Stimulated activated CD8-positive, alpha-beta memory T cell treated with anti-CD3 and anti-CD28 coated beads, Interleukin-7, amount 100 ng/mL, for 48 hours (primary cell): ENCODE results near the gene DNAI1.
"Not testable (repeated sequence)": the region's sequence is repeated elsewhere in the genome, so short reads cannot be mapped to it uniquely, and the experiment has no call there.

ENCODE experiments used
- DNase-seq, 2 donors: peaks; one replicate each; pipeline ENCODE4 v3.0.0-alpha.2; 2020; ENCODE audit warnings: low read depth in 1 of 2; ENCODE audit errors: extremely low read depth in 1 of 2

Gene DNAI1

GRCh38 chr9:34450644-34451043, 8.0 kb upstream of the DNAI1 start:
- no peak for DNase-seq

DNA sequence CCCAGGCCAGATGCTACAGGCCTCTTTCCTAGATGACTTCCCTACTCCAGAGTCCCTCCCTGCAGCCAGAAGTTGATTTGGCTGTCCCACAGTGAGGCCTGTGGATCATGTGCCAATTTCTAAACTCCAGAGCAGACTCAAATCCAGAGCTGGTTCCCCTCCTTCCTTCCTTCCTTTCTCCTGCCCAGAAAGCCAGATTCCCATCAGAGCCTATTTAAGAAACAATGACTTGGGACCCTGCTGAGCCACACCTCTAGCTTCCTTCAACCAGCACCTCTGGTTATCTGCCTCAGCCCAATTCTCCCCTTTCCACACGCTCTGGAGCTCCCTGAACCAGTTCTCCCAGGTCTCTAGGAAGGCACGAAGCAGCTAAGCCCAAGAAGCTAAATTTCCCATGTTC, 7.5 kb upstream of the DNAI1 start:
- no peak for DNase-seq

DNA sequence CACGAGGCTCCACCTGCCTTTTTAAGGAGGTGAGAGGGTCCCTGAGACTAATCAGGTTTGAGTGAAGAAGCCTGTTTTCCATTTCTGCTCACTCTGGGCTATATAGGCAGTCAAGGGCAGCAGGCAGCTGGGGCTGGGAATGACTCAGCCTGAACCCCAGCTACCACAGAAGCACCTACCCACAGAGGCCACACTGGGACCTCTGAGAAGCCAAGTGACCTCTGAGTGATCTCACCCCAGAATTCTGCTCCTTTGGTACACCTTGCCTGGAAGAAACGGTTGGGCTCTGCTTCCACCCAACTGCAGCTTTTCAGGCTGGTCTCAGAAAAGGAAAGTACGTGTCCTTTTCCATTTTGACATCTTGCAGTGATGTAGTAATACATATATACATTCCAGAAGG, 7.1 kb upstream of the DNAI1 start:
- DNase-seq, result peak in 1 of 2 donors; percentile 30

GRCh38 chr9:34452568-34452967, 6.0 kb upstream of the DNAI1 start:
- DNase-seq, result no peak

GRCh38 chr9:34454571-34455065, 4.0 kb upstream of the DNAI1 start:
- DNase-seq, result peak in 1 of 2 donors; percentile 47

DNA sequence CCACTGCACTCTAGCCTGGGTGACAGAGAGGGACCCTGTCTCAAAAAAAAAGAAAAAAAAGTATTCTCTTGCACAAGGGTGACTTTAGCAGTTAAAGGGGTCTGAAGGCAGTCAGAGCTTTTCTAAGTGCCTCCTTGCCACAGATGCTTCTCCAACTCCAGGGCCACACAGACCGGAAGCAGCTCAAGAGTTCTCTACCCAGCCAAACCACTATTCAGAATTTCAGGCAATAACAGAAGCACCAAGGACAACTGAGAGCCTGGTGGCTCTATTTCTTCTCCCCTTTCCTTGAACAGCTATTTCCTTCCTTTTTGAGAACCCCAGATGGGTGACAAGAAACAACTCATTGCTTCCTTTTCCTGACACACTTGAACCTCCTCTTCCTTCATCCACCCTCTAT, 2.5 kb upstream of the DNAI1 start:
- no peak for DNase-seq

GRCh38 chr9:34456746-34457145, 1.9 kb upstream of the DNAI1 start:
- no peak for DNase-seq

GRCh38 chr9:34457266-34458012, 1.2 kb upstream of the DNAI1 start:
- DNase-seq, result no peak

DNA sequence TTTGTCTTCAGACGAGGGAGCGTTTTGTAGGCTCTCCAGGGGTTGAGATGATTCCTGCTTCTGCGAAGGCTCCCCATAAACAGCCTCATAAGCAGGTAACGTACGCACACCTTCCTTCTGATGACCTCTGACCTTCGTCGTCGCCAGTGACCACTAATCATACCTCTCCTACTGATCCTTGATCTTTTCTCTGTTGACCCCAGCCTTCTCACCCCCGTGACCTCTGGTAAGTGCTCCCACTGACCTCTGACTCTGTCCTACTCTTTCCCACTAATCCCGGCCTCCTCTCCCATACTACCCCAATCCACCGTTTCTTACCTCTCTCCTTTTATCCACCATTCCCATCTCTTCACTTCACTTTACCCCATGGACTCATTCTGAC, 345 bp downstream of the DNAI1 start:
- DNase-seq, result no peak

DNA sequence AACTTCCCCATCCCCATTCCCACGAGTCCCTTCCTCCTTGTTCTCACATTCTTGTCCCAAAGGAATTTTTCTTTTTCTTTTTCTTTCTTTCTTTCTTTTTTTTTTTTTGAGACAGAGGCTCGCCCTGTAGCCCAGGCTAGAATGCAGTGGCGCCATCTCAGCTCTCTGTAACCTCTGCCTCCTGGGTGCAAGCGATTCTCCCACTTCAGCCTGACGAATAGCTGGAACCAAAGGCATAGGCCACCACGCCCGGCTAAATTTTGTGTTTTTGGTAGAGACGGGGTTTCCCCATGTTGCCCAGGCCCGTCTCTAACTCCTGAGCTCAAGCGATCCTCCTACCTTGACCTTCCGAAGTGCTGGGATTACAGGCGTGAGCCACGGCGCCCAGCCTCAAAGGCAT, 751 bp downstream of the DNAI1 start:
- no peak for DNase-seq

GRCh38 chr9:34459941-34460340, 1.3 kb downstream of the DNAI1 start:
- DNase-seq, result no peak

GRCh38 chr9:34463098-34463900, 4.7 kb downstream of the DNAI1 start:
- peak in 1 of 2 donors; percentile 70 for DNase-seq

- no peak for DNase-seq
Observed at GRCh38 chr9:34463901-34464232, 5.3 kb downstream of the DNAI1 start.

- DNase-seq, result no peak
Observed at GRCh38 chr9:34464571-34464970, 6.0 kb downstream of the DNAI1 start.

DNA sequence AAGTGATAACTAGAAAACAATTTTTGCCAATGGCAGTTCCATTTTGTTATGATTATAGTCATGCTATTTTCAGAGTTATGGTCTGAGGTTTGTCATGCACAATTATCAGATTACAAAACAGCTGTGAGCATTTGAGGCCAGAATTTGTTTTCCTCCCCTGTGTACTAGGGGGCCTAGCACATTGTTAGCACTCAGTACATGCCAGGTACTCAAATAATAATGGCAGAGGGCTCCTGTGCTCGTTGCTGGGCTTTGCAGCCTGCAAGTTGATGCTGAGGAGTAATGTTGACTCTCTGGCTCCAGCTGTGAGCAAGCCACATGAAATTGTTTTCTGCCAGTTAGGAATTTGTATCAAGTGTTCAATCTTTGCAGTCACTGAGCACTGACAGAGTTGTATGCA, 6.9 kb downstream of the DNAI1 start:
- no peak for DNase-seq

GRCh38 chr9:34475097-34475496, 16.5 kb downstream of the DNAI1 start:
- DNase-seq, result no peak

DNA sequence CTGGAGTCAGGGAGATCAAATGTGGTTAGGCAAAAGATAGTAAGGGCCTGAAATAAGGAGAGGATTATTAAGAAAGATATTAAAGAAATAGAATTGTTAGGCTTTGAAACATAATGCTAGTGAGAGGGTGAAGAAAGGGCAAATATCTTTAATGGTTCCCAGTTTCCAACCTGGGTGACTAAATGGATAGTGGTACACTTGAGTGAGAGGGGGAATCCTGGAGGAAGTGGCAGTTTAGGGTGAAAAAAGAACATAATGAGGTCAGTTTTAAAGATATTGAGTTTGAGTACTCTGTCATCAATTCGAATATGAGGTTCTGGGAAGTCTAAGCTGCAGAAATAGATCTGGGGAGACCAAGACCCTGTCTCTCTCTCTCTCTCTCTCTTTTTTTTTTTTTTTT, 18.9 kb downstream of the DNAI1 start:
- DNase-seq, result no peak

DNA sequence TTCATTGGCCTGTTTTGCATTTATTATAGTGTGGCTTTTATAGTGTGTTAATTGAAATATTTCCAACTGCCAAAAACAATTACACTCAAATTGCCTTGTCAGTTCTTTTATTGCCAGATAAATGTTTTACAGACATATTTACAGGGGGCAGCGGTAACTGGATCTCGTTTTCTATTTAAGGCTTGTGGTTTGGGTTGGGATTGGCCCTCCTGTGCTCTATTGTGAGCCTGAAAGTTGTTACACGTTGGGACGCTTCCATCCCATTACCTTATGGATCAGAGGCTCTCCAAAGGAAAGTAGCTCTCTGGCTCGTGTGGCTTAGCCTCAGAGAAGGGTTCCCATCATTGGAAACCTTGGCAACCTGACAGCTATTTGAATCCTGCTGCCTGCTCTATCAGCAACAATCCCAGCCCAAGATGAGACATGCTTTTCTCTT, 20.8 kb downstream of the DNAI1 start:
- DNase-seq, result no peak

DNA sequence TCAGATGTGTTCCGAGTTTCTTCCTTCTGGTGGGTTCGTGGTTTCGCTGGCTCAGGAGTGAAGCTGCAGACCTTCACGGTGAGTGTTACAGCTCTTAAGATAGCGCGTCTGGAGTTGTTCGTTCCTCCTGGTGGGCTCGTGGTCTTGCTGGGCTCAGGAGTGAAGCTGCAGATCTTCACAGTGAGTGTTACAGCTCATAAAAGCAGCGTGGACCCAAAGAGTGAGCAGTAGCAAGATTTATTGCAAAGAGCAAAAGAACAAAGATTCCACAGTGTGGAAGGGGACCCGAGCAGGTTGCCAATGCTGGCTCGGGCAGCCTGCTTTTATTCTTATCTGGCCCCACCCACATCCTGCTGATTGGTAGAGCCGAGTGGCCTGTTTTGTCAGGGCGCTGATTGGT, 23.0 kb downstream of the DNAI1 start:
- DNase-seq, result not testable (repeated sequence)

- DNase-seq, result not testable (repeated sequence)
Observed at GRCh38 chr9:34482746-34483145, 24.1 kb downstream of the DNAI1 start.

DNA sequence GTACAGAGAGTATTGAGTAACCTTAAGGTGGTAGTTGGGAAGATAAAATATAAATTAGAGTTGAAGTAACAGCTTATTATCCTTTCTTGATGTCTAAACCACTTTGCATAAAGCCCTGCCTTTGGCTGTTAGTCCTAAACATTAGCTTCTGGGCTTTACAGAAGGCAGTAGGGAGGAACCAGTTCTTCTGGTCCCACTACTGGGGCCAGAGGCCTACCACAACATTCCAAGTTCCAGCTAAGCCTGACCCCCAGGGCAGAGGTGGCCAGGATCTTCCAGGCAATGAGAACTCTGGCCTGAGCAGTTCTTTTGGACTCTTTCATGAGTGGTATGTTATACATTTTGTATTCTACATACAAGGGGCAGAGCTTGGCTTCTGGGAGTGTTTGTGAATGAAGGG, 26.1 kb downstream of the DNAI1 start:
- DNase-seq, result no peak

DNA sequence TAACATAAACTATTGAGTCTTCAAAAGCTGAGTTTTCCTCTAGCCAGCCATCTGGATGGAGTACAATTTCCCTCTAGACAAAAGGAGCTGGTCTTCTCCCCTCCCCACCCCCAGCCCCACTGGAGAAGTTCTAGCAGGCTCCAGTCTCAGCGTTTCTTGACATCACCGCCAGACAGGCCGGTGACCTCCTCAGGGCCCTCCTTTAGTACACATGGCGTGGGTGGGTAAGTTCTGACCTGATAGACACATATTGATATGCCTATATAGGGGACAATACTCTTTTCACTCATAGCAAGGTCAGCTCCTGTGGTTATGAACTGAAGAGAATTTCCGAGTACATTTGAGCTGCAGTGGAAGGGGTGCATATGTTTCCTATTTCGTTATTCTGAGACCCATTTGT, 27.2 kb downstream of the DNAI1 start:
- no peak for DNase-seq
